ENCODE data around the gene OR8G5.
"Not testable (repeated sequence)": the region's sequence is repeated elsewhere in the genome, so short reads cannot be mapped to it uniquely, and the experiment has no call there.

Gene OR8G5

DNA sequence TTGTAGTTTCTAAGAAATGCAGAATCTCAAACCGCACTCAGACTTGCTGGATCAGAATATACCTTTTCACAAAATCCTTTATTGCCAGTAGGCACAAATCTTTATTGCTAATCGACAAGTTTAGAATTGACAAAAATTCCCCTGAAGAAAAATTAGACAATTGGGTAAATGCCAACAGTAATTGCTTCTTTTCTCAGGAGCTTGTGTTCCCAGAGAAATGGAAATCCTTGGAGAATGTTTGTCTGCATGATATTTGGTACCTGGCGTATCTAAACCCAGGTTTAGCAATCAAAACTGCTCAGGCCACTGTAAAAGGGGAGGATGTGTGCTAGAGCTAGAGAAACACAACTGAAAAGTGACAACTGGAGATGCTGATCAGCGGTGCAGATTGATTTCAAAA lies at the start of gene OR8G5:
Gene OR8G5, plus strand, starts transcription at position 301 of the 400 bp plus-strand sequence. CDS start 8,556 bp downstream, outside the sequence.
- no peak for DNase-seq

DNA sequence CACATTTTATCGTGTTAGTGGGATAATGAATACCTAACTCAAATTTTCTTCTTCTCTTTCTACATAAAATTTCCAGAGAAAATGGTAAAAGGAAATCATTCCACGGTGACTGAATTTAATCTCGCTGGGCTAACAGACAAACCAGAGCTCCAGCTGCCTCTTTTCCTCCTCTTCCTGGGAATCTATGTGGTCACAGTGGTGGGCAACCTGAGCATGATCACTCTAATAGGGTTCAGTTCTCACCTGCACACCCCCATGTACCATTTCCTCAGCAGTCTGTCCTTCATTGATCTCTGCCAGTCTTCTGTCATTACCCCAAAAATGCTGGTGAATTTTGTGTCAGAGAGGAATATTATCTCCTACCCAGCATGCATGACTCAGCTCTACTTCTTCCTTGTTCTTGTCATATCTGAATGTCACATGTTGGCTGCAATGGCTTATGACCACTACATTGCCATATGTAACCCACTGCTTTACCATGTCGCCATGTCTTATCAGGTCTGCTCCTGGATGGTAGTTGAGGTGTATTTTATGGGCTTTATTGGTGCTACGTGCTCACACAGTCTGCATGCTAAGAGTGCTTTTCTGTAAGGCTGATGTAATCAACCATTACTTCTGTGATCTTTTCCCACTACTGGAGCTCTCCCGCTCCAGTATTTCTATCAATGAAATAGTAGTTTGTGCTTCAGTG lies 48.9 kb upstream of the OR8G5 start:
- no peak for DNase-seq

GRCh38 chr11:124209824-124210357 lies 46.3 kb upstream of the OR8G5 start:
- DNase-seq, result no peak

- no peak for DNase-seq
These were observed 45.8 kb upstream of the OR8G5 start for GRCh38 chr11:124210421-124210820.

- no peak for DNase-seq
These were observed 44.9 kb upstream of the OR8G5 start for GRCh38 chr11:124211321-124211720.

GRCh38 chr11:124214027-124214426 lies 42.1 kb upstream of the OR8G5 start:
- DNase-seq, result no peak

- DNase-seq, result no peak
These were observed 37.0 kb upstream of the OR8G5 start for GRCh38 chr11:124219126-124219525.

DNA sequence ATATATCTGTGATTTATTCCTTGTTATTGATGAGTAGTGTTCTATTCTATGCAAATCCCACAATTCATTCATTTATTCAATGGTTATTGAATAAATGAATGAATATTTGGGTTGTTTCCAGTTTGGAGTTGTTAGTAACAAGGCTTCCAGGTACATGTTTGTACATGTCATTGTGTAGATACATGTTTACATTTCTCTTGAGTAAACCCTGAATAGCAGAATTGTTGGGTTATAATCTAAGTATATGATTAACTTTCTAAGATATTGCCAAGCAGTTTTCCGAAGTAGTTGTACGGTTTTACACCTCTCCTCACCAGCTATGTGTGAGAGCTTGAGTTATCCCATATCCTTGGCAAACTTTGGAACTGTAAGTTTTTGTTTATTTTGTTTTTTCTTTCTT lies 33.8 kb upstream of the OR8G5 start:
- no peak for DNase-seq

DNA sequence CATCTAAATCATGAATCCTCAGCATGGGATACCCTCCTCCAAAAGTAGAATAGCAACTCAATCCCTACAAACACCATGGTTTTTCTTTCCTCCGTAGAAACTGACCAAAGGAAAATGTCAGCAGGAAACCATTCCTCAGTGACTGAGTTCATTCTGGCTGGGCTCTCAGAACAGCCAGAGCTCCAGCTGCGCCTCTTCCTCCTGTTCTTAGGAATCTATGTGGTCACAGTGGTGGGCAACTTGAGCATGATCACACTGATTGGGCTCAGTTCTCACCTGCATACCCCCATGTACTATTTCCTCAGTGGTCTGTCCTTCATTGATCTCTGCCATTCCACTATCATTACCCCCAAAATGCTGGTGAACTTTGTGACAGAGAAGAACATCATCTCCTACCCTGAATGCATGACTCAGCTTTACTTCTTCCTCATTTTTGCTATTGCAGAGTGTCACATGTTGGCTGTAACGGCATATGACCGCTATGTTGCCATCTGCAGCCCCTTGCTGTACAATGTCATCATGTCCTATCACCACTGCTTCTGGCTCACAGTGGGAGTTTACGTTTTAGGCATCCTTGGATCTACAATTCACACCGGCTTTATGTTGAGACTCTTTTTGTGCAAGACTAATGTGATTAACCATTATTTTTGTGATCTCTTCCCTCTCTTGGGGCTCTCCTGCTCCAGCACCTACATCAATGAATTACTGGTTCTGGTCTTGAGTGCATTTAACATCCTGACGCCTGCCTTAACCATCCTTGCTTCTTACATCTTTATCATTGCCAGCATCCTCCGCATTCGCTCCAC lies 31.4 kb upstream of the OR8G5 start:
- not testable (repeated sequence) for DNase-seq

DNA sequence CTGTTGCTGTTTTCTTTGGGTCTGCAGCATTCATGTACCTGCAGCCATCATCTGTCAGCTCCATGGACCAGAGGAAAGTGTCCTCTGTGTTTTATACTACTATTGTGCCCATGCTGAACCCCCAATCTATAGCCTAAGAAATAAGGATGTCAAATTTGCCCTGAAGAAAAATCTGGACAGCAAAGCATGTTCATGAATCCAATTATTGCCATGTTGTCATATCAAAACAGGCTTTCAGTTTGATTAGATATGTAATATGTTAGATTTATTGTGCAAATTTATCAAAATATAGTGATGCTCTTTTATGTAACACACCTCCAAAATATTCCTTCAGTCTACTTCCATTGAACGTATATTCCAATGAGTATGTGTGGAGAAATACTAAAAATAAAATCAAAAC lies 30.7 kb upstream of the OR8G5 start:
- no peak for DNase-seq

DNA sequence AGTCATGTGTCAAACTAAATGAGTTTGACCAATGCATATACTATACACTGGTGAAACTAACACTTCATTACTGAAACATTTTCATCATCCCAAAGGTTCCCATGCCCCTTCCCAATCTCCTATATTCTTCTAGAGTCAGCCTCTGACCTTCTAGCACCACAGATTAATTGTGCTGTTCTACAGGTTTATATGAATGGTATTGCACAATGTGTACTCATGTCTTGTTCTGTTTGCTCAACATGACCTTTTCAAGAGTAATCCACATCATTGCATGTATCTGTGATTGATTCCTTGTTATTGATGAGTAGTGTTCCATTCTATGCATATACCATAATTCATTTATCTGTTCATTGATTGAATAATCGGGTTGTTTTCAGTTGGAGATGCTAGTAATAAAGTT lies 22.8 kb upstream of the OR8G5 start:
- no peak for DNase-seq

- no peak for DNase-seq
These were observed 17.7 kb upstream of the OR8G5 start for GRCh38 chr11:124238512-124238911.

DNA sequence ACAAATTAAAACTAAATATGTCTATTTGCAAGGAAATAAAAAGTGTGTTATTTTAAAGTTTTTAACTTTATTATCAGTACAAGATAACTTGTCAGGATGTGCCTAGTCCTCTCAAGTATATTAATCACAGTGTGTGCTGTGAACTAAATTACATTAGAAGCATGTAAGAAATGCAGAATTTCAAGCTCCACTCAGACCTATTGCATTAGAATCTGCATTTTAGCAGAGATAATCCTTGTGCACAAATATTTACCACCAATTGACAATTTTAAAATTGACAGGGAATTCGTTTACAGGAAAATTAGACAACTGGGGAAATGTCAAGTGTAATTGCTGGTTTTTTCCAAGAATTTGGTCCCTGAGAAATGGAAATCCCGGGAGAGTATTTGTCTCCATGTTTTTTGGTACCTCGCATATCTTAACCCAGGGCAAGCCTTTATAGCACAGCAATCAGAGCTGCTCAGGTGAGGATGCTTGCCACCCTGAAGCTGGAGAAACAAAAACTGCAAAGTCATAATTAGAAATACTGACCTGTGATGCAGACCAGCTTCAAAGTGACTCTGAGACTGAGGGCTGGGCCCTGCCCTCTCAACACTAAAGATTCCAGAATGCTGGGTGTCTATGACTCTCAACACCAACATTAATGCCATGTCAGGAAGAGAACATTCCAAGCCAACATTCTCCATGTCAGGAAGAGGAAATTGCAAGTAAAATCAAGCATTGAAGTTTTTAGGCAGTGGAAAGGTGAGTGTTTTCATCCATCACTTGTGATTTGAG lies 15.4 kb upstream of the OR8G5 start, which contains the start of gene OR8G1:
Gene OR8G1, plus strand, starts transcription at position 475 of the 777 bp plus-strand sequence. CDS start 8,581 bp downstream, outside the sequence.
- no peak for DNase-seq

DNA sequence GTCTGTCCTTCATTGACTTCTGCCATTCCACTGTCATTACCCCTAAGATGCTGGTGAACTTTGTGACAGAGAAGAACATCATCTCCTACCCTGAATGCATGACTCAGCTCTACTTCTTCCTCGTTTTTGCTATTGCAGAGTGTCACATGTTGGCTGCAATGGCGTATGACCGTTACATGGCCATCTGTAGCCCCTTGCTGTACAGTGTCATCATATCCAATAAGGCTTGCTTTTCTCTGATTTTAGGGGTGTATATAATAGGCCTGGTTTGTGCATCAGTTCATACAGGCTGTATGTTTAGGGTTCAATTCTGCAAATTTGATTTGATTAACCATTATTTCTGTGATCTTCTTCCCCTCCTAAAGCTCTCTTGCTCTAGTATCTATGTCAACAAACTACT lies 6.3 kb upstream of the OR8G5 start:
- DNase-seq, result not testable (repeated sequence)

DNA sequence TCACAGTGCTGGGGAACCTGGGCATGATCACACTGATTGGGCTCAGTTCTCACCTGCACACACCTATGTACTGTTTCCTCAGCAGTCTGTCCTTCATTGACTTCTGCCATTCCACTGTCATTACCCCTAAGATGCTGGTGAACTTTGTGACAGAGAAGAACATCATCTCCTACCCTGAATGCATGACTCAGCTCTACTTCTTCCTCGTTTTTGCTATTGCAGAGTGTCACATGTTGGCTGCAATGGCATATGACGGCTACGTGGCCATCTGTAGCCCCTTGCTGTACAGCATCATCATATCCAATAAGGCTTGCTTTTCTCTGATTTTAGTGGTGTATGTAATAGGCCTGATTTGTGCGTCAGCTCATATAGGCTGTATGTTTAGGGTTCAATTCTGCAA lies 8.9 kb downstream of the OR8G5 start:
- not testable (repeated sequence) for DNase-seq

DNA sequence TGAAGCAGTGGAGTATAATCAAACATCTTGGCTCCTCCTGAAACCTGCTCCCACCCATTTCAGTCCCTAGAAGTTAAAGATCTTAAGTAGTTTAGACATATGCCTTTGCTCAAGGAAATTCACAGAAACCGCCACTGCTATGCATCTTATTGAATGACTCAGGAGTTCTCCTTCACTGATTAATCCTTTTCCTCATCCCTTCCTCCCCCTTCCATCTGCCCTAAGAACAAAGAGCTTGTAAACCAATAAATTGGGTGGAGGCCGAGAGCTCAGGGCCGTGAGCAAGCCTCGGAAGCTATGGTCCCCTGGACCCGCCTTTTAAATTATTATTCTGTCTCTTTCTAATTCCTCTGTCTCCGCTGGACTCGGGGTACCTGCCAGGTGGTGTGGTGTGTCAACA lies 14.7 kb downstream of the OR8G5 start:
- not testable (repeated sequence) for DNase-seq

DNA sequence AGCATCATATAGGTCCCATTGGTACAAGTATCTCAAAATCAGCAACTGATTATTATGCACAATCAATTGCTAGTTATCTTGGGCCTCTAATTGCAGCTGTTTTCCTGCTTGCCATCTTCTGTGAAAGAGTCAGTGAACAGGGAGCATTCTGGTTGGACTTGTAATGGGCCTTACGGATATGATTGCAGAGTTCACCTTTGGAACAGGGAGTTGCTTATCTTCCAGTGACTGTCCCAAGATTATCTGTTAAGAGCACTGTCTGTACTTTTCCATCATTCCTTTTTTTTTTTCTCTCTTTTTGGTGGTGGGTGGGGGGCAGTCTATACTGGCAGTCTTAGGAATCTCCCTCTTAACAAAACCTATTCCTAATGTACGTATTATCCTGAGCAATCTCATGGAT lies 17.8 kb downstream of the OR8G5 start:
- no peak for DNase-seq

GRCh38 chr11:124276081-124276480 lies 19.9 kb downstream of the OR8G5 start:
- no peak for DNase-seq

GRCh38 chr11:124277207-124277606 lies 21.0 kb downstream of the OR8G5 start:
- no peak for DNase-seq

DNA sequence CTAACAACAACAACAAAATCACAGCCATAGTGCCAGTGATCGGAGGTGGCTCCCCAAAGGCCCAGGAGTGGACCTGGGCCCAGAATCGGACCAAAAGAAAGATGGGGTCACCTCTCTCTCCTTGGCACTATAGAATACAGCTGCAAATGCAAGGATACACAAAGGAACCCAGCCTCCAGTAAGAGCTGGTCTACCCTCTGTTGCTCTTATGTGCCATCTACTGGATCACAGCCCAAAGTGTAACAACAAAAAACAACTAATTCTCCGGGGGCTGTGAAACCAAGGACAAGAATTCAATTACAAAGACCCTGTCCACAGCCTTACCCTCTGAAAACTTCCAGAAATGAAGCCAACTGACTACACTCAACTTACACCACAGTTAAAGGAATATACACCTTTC lies 21.6 kb downstream of the OR8G5 start:
- DNase-seq, result no peak

- no peak for DNase-seq
These were observed 22.1 kb downstream of the OR8G5 start for GRCh38 chr11:124278261-124278660.

DNA sequence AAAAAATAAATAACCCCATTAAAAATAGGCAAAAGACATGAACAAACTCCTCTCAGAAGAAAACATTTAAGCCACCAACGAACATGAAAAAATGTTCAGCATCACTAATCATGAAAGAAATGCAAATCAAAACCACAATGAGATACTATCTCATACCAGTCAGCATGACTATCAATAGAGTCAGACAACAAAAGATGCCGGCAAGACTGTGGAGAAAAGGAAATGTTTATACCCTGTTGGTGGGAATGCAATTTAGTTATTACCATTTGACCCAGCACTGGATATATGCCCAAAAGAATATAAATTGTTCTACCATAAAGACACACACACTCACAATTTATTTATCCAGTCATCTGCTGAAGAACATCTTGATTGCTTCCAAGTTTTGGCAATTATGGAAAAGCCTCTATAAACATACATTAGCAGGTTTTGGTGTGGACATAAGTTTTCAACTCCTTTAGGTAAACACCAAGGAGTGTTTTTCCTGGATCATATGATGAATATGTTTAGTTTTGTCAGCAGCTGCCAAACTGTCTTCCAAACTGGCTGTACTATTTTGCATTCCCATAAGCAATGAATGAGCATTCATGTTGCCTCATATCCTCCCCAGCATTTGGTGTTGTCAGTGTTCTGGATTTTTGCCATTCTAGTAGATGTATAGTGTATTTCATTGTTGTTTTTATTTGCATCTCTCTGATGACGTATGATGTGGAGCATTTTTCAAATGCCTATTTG lies 29.6 kb downstream of the OR8G5 start:
- DNase-seq, result no peak
